Measurements from ENCODE around the gene CREB3.
A peak's percentile ranks its signal among the peaks of the same experiment; 100 is the strongest.

The CREB3 gene

GRCh38 chr9:35732185-35732799 is at the start of gene CREB3, which contains the start of gene TLN1:
Gene CREB3, plus strand, starts transcription at chr9:35732666. Its CDS starts 107 bp downstream, at chr9:35732773.
Gene TLN1, minus strand, starts transcription at chr9:35732195. Its CDS starts 6,501 bp downstream, at chr9:35725694.
- peak; percentile 83 to 96 (median 92) for DNase-seq

GRCh38 chr9:35683323-35683722 is 49.1 kb upstream of the CREB3 start:
- no peak for DNase-seq

- DNase-seq, result no peak
Measured at GRCh38 chr9:35684921-35685320, 47.5 kb upstream of the CREB3 start.

- DNase-seq, result no peak
Measured at GRCh38 chr9:35685506-35685905, 47.0 kb upstream of the CREB3 start.

GRCh38 chr9:35686222-35687203 is 46.0 kb upstream of the CREB3 start:
- no peak for DNase-seq

GRCh38 chr9:35687306-35687705 is 45.2 kb upstream of the CREB3 start:
- no peak for DNase-seq

GRCh38 chr9:35687972-35688557 is 44.4 kb upstream of the CREB3 start:
- DNase-seq, result no peak

GRCh38 chr9:35688558-35689541 is 43.6 kb upstream of the CREB3 start:
- no peak for DNase-seq

- no peak for DNase-seq
Measured at GRCh38 chr9:35689542-35690293, 42.7 kb upstream of the CREB3 start, which contains the start of gene TPM2. Gene TPM2, minus strand, starts transcription at chr9:35689925. Its CDS starts 108 bp downstream, at chr9:35689817.

GRCh38 chr9:35690294-35690613 is 42.2 kb upstream of the CREB3 start:
- no peak for DNase-seq

- DNase-seq, result peak in 1 of 4 experiments; percentile 21
Measured at GRCh38 chr9:35690614-35691333, 41.7 kb upstream of the CREB3 start.

GRCh38 chr9:35691334-35691650 is 41.2 kb upstream of the CREB3 start:
- DNase-seq, result no peak

GRCh38 chr9:35691757-35692301 is 40.6 kb upstream of the CREB3 start:
- no peak for DNase-seq

- no peak for DNase-seq
Measured at GRCh38 chr9:35695943-35696401, 36.5 kb upstream of the CREB3 start.

GRCh38 chr9:35696520-35697215 is 35.8 kb upstream of the CREB3 start:
- peak in 2 of 4 experiments; percentile 14 to 23 for DNase-seq

GRCh38 chr9:35697486-35697885 is 35.0 kb upstream of the CREB3 start:
- no peak for DNase-seq

- no peak for DNase-seq
Measured at GRCh38 chr9:35698231-35698630, 34.2 kb upstream of the CREB3 start.

- DNase-seq, result no peak
Measured at GRCh38 chr9:35700031-35700430, 32.4 kb upstream of the CREB3 start.

- no peak for DNase-seq
Measured at GRCh38 chr9:35700942-35701341, 31.5 kb upstream of the CREB3 start.

- DNase-seq, result no peak
Measured at GRCh38 chr9:35702696-35703095, 29.8 kb upstream of the CREB3 start.

Data from activated naive CD4-positive, alpha-beta T cell (primary cell).